HL-60 (cell line): ENCODE data around the gene SLC12A7.

ENCODE experiments used
- DNase-seq, 2 experiments: peaks; one replicate each; pipeline ENCODE4 v3.0.0-alpha.2; 2010 to 2020; ENCODE audit warnings: low read depth in 1 of 2, low spot score in 1 of 2
- H3K27ac ChIP-seq: fragments of 250-450 bp; sonication (Bioruptor Pico); replicated peaks from 2 replicates; pipeline ENCODE4 v1.5.1; 2020; ENCODE audit warnings: mild to moderate bottlenecking, moderate library complexity
- H3K27me3 ChIP-seq: fragments of 250-450 bp; sonication (Bioruptor Pico); 2 replicates; pipeline ENCODE4 v1.5.1; 2021; ENCODE audit warnings: mild to moderate bottlenecking, moderate library complexity; ENCODE audit not compliant: insufficient read depth, poor library complexity, severe bottlenecking
- H3K4me3 ChIP-seq: replicated peaks from 2 replicates; pipeline ENCODE4 v1.5.1; 2011; ENCODE audit warnings: mild to moderate bottlenecking, control low read depth, low read length; ENCODE audit not compliant: insufficient read depth
- GABPA ChIP-seq: IDR thresholded peaks from 2 replicates; pipeline ENCODE4 v1.6.1; 2012; ENCODE audit warnings: low read depth
- POLR2AphosphoS5 ChIP-seq: IDR thresholded peaks from 2 replicates; pipeline ENCODE4 v1.6.1; 2012; ENCODE audit warnings: low read depth
- SPI1 ChIP-seq: IDR thresholded peaks from 2 replicates; pipeline ENCODE4 v1.6.1; 2012; ENCODE audit warnings: low read depth, mild to moderate bottlenecking, borderline replicate concordance
- TF ChIP-seq, protein P1 (sequence below): IDR thresholded peaks from one replicate; pipeline ENCODE4 v1.5.1; 2011; ENCODE audit warnings: low read length, control low read depth, inconsistent platforms; ENCODE audit not compliant: insufficient read depth
- TF ChIP-seq, protein P2 (sequence below): IDR thresholded peaks from 2 replicates; pipeline ENCODE4 v1.6.1; 2012; ENCODE audit warnings: low read depth; ENCODE audit not compliant: insufficient replicate concordance

Gene SLC12A7

DNA sequence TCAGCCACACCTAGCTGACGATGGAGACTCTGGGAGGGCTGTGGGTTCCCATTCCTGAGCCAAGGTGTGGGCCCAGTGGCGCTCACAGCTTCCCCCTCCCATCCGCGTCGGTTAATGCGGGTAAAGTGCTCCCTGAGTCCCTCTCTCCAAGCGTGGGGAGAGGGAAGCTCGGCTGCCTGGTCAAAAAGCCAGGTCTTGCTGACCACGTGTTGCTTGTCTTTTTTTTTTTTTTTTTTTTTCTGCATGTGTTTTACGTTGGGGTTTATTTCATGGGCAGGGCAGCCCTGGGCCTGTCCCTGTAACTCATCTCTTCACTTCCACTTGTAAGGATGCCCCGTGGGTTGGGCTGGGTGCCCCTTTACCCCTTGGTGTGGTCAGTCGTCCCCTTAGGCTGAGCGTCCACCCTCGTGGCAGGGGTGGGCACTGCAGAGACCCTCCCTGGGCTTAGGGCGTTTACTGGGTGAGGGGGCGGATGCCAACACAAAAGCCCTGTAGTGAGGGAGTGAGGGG is 91.4 kb downstream of the SLC12A7 start:
- H3K4me3 ChIP-seq: no peak overlapping the region
- no peak for DNase-seq
- no peak overlapping the region for H3K27ac ChIP-seq
- peaks cover 2% of the 10 kb centered on the region for H3K27me3 ChIP-seq
- TF ChIP-seq, protein P1, sequence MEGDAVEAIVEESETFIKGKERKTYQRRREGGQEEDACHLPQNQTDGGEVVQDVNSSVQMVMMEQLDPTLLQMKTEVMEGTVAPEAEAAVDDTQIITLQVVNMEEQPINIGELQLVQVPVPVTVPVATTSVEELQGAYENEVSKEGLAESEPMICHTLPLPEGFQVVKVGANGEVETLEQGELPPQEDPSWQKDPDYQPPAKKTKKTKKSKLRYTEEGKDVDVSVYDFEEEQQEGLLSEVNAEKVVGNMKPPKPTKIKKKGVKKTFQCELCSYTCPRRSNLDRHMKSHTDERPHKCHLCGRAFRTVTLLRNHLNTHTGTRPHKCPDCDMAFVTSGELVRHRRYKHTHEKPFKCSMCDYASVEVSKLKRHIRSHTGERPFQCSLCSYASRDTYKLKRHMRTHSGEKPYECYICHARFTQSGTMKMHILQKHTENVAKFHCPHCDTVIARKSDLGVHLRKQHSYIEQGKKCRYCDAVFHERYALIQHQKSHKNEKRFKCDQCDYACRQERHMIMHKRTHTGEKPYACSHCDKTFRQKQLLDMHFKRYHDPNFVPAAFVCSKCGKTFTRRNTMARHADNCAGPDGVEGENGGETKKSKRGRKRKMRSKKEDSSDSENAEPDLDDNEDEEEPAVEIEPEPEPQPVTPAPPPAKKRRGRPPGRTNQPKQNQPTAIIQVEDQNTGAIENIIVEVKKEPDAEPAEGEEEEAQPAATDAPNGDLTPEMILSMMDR: no peak
- TF ChIP-seq POLR2AphosphoS5: no peak

DNA sequence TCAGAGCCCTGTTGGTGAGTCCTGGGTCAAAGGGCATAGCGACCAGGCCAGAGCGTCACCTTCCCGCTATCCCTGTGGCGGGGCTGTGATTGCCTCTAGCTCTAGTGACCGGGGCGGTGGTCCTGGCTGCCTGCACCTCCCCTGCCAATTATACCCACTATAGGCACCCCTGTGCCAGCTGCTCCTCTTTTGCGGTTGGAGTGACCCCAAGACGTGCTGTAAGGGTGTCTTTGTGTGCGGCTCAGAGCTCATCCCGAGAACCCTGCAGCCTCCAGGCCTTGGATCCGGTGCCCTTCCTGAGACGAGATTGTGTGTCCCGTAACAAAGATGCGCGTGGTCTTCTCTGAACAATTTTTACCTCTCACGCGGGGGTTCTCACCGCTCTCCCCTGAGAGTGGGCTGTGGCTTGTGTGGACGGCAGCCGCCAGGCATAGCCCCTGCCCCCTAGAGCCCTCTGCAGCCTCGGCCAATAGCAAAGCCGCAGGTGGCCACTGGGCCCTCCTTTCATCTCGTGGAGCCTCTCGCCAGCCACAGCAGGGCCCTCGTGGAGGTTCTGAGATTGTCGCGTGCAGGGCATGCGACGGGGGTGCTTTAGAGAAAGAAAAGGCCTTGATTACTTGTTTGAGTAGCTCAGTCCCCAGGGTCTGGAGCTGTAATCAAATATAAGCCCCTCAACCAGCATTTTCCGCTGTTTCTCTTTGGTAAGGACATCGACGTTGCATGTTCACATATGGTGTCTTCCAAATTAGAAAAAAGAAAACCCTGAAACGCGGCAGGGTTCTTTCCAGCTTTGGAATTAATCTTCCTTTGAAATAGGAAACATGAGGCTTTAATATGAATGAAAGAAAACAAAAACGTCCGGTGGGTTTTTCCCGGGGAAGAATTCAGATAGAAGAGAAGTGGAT is 92.6 kb downstream of the SLC12A7 start:
- H3K27ac ChIP-seq: no peak overlapping the region
- peaks cover 2% of the 10 kb centered on the region for H3K27me3 ChIP-seq
- TF ChIP-seq, protein P1: no peak
- TF ChIP-seq, protein P2, sequence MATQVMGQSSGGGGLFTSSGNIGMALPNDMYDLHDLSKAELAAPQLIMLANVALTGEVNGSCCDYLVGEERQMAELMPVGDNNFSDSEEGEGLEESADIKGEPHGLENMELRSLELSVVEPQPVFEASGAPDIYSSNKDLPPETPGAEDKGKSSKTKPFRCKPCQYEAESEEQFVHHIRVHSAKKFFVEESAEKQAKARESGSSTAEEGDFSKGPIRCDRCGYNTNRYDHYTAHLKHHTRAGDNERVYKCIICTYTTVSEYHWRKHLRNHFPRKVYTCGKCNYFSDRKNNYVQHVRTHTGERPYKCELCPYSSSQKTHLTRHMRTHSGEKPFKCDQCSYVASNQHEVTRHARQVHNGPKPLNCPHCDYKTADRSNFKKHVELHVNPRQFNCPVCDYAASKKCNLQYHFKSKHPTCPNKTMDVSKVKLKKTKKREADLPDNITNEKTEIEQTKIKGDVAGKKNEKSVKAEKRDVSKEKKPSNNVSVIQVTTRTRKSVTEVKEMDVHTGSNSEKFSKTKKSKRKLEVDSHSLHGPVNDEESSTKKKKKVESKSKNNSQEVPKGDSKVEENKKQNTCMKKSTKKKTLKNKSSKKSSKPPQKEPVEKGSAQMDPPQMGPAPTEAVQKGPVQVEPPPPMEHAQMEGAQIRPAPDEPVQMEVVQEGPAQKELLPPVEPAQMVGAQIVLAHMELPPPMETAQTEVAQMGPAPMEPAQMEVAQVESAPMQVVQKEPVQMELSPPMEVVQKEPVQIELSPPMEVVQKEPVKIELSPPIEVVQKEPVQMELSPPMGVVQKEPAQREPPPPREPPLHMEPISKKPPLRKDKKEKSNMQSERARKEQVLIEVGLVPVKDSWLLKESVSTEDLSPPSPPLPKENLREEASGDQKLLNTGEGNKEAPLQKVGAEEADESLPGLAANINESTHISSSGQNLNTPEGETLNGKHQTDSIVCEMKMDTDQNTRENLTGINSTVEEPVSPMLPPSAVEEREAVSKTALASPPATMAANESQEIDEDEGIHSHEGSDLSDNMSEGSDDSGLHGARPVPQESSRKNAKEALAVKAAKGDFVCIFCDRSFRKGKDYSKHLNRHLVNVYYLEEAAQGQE: no peak
- TF ChIP-seq SPI1: no peak
- TF ChIP-seq GABPA: no peak
- no peak for TF ChIP-seq POLR2AphosphoS5
- no peak overlapping the region for H3K4me3 ChIP-seq
- DNase-seq: no peak

DNA sequence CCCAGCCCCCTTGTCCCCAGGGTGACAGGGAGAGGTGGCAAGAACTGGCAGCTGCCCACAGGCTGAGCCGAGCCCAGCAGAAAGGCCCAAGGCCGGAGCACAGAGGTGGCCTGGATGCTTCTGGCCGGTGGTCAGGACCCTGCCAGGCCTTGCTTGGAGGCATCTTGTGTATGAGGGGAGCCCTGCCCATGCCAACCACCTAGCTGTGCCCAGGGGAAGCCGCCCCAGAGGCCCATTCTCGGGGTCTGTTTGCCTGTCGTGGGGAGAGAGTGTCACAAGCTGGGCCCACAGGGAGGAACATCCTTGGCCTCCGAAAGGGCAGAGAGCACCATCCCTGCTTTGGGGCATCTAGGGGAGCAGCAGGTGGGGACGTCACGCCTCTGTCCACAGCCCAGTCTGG is 93.3 kb downstream of the SLC12A7 start:
- Histone ChIP-seq H3K4me3 (no peak overlapping the region), H3K27ac (no peak overlapping the region), H3K27me3 (peaks cover 2% of the 10 kb centered on the region)
- TF ChIP-seq SPI1: no peak
- TF ChIP-seq, protein P2: no peak
- no peak for TF ChIP-seq GABPA
- TF ChIP-seq, protein P1: no peak
- no peak for TF ChIP-seq POLR2AphosphoS5
- DNase-seq: no peak
